HPDE6-E6E7 (cell line): ENCODE data around the gene ABHD12.
"Not testable (repeated sequence)": the region's sequence is repeated elsewhere in the genome, so short reads cannot be mapped to it uniquely, and the experiment has no call there.

ENCODE experiments used
- DNase-seq: peaks from one replicate; pipeline ENCODE4 v3.0.0; 2011; ENCODE audit warnings: missing footprints; ENCODE audit errors: extremely low spot score

The ABHD12 gene

DNA sequence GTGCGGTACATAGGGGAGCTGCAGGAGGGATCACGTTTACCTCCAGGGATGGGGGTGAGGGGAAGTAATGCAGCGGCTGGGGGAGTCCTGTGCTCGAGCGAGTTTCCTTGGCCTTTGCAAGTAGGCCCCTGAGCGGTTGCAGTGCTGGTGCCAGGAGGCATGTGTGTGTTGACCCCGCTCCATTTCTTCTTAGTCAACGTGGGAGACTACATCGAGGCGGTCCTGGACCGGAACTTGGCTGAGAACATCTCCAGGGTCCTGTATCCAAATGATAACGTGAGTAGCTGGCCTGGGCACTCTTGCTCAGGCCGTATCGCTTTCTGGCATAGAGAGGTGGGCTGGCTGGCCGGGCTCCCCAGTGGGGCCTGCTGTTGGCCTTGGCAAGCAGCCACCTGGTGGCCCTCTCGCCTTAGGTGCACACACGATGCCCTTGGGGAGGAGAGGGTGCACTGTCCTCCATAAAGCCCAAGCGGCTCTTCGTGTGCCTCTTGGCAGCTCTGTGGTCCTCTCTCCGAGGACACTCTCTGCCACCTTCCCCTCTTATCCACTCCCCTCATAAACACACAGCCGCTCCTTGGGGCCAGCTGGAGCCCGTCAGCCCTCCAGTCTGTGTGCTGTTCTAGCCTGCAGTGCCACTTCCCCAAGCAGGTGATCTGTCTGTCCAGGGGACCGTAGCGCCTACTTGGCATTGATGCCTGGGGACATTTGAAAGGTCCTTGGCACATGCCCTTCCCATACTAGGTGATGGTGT, 113.4 kb downstream of the ABHD12 start:
- no peak for DNase-seq

DNA sequence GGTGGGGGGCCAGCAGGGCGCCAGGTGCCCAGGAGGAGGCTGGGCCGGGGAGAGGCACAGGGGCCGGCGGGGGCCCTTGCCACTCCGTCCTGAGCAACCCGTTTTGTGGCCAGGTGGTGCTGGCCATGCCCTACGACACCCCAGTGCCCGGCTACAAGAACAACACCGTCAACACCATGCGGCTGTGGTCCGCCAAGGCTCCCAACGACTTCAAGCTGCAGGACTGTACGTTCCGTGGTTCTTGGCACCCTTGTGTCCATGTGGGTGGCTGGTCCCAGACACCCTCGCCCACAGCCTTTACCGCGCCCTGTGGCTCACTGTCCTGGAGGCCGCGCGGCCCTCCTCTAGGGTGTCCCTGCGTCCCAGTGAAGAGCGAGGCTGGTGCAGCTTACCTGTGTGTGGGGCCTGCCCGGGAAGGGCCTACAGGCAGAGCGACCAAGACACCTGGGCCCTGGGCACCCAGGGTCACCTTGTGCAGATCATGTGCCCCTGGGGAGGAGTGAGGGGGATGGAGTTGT, 114.0 kb downstream of the ABHD12 start:
- no peak for DNase-seq

DNA sequence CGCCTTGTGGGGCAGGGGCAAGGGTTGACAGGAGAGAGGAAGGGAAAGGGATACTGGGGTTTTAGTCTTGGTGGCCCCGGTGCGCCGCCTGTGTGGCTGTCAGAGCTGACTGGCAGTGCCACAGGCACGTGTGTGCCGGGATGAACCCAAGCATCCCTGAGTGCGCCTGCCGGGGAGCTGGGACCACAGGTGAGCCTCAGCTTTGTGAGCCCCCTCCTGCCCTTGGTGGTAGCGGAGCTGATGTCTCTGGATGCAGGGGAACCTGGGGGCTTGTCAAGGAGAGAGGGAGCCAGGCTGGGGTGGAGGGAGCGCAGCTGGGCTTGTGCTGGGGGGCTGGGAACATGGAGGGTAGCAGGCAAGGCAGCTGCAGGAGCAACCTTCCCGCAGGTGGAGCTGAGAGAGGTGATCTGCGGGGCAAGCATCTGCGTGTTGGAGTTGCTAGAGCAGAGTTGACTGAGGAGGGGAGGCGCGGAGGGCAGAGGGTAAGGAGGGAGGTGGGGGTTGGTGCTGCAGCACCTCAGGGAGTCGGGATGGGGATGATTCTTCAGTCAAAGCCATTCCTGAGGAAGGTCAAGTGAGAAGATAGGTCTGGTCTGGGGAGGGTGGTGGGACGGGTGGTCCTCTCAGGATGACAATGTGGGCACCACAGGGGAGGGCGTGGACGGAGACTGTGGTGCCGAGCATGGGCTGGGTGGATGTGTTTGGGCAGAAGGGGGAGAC, 114.7 kb downstream of the ABHD12 start:
- no peak for DNase-seq

DNA sequence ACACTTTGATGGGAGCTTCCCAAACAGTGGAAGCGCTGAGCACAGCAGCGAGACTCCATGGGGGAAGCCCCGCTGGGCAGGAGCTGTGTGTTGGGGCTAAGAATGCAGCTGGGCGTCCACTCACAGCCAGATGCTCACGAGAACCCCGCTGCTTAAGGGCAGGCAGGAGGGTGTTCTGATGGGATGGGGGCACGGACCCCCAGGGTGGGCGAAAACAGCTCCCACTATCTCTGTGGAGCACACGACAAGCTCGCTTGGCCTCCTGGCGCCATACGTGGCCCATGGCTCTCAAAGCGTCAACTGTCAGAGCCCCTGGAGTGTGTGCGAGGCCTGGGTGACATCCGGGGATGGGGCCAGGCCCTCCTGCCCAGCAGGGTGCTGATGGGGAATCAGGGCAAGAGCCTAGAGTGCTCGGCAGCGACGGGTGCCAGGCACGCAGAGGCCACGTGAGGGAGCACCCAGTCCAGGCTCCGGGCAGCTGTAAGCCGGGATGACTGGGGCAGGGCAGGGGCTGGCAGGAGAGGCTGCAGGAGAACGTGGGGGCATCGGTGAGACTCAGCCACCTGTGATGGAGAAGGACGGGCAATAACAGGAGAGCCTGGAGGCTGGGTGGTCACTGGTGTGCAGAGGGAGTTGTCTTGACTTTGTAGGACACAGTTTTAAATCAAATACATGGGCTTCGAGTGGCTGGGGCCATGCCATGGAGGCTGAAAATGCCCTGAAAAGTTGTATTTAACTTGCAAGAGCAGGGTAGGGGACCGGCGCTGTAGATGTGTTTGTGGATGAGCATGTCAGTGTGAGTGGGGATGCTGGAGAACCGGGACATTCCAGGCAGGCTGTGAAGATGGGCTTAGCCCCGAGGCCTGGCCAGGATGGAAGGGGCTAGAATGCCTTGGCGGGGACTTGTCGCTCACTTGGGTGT, 115.5 kb downstream of the ABHD12 start:
- DNase-seq: no peak

DNA sequence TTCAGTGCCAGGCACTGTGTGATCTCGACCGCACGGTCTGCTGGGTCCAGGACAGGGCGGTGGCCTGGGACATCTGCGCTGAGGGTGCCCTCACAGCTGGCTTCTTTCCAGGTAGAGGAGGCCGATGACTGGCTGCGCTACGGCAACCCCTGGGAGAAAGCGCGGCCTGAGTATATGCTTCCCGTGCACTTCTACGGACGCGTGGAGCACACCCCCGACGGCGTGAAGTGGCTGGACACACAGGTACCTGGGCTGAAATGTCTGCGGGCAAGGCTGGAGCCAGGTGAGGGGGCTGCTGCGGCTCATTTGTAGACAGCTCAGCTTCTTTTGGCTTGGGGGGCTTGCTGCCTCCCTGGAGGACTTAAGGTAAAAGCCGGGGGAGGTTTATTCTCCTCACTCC, 116.2 kb downstream of the ABHD12 start:
- no peak for DNase-seq

DNA sequence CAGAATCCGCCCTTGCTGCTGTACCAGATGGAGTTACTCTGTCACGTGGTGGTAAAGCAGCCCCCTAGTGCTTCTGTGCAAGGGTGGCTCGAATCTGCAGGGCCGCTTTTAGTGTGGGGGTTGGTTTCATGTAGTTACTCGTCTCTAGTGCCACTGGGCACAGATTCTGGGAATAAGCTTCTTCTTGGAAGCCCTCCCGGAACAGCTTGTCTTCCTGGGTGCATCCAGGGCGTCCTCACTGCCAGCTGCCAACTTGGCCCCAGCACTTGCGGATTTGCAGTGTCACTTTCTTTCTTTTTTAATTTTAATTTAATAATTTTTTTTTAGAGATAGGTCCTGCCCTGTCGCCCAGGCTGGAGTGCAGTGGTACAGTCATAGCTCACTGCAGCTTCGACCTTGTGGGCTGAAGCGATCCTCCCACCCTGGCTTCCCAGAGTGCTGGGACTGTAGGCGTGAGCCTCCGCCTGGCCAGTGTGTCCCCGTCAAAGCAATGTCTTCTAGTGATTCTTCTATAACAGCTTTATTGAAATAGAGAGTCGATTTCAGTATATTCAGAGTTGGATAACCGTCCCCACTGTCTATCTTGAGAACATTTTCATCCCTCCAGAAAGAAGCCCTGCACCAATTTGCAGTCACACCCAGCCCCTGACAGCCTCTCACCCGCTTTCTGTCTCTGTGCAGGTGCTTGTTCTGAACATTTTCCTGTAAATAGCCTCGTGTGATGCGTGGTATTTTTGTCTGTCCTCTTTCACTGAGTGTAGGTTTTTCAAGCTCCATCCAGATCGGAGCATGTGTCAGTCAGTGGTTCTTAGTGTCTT, 116.9 kb downstream of the ABHD12 start:
- DNase-seq: no peak

DNA sequence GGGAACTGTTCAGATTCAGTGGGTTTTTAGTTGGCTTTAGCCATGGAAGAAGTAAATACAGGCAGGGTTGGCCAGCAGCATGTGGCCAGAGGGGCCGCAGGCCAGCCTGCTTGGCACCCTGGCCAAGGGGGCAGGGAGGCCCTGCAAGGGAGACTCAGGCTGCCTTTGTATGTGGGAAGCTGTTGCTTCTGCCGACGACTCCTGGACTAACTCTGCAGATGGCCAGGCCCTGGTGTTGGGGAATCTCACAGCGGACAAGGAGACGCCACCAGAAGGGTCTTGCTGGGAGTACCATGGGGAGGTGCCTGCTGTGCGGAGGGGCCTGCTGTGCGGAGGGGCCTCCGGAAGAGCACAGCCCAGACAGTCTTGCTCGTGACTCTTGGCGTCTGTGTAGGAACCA, 117.6 kb downstream of the ABHD12 start:
- DNase-seq: no peak

DNA sequence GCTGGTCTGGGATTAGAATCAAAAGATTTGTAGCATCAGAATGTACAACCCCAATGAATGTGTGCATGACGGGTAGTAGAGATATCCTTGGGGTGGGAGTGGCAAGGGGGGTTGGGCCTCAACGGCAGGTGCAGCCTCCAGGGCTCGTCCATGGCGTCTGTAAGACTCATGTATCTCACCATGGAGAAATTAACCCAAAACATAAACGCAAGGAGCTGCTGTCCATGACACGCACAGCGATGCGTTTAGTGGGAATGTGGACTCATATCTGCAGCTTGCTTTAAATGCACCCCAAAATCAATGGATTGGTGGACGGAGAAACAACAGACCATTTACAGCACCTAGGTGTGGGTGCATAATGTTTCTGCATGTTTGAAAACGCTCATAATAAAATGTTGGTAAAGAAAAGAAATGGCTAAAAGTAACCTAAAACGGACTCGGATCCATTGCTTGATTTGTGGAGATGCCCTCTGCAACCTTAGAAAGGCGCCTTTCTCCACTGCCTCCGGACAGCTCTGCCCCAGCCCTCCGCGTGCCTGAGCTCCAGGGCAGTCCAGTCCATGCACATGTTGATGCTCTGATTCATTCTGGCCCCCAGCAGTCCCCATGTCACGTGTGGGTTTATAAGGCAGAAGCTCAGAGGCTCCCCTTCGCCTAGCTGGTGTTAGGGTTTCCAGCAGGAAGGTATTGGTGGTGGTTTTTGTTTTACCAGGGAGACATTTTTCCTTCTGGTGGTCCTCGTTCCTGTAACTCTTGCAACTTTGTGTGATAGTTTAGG, 118.2 kb downstream of the ABHD12 start:
- no peak for DNase-seq

DNA sequence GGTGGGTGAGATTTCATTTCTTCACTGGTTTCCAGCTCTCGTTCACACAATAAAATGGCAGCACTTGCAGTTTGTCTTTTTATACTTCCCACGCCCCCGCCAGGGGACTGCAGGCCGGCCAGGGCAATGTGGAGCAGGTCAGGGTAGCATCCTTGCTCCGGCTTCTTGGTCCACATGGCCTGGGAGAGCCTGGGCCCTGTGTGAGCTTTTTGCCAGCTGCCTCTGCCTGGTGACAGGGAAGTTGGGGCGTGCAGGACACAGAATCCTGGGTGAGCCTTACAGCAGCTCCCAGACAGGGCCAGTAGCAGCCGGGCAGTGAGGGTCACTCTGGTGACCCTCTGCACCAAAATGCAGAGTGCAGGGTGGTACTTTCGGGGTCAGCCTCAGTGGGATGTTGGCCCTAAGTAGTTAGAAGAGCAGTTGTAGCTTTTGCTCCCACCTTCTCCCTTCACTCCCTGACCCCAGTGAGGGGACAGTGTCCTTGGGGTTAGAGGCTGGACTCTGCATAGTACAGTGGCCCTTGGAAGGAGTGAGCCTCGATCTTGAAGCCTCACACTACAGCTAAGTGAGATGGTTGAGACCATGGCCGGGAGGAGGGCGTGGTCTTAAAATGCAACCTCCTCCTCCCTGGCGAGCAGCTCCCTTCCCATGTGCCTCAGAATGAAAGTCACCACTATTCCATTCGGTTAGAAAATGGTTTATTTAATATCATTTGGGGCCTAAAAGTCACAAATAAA, 119.0 kb downstream of the ABHD12 start:
- no peak for DNase-seq

DNA sequence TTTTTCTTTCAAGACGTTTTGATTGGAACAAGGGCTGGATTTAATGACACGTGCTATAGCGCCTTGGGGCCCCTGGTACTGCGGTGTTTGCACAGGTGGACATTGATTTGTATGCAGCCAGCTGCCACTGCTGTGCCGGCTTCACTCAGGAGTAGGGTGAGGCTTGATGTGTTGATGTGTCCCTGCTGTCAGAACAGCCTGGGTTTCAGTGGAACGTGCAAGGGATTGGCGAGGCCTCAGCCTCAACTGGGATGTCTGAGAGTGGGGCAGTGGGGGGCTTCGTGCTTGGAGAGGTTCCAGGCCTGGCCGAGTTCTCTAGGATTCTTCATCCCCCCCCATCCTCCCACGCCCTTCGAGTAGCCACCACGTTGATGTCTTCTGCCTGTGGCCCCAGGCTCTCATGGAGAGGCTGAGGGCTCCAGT, 119.8 kb downstream of the ABHD12 start:
- DNase-seq: no peak

DNA sequence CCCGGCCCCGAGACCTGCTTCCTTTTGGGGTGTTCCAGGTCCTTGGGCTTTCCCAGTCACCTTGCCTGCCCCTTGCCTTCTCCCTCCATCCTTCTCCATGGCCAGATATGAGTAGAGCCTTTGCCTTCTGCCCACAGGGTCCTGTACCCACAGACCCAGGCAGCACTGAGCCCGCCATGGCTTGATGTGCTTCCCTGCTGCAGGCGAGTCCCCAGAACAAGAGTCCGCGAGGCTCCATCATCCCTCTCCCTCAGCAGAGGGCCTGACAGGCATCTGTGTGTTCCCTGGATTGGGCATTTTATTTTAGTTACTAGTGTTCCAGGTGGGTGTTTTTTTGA, 120.8 kb downstream of the ABHD12 start:
- DNase-seq: no peak

DNA sequence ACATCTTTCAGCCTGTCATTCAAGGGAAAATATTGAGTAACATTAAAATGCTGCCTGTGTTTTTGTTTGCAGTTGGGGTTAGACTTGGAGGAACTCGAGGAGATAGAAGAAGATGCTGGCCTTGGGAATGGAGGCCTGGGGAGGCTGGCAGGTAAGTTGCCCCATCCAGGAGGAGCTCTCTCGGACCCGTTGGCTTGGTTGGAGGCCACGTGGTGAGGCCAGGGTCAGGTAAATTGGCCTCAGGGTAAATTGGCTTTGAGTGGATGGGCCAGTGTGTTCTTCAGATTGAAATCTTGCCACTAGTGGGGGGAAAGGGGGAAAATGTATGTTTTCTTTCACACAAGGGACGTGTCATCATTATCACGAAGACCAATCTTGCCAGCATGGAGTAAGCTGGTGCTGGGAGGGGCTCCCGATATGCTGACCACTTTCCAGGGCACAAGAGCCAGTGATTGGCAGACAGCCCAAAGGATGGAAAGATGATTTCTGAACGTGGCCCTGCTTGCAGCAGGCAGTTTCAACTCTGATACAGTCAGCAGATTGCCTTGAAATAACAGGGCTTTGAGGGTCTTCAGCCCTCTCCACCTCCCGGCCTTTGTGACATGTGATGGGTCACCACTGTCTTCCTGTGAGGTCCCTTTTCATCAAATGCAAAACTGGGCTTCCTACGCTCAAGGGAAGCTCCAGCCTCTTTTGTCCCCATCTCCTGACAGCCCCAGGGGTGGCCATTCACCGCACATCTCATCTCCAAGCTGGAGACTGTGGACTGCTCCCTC, 121.4 kb downstream of the ABHD12 start:
- DNase-seq: no peak

DNA sequence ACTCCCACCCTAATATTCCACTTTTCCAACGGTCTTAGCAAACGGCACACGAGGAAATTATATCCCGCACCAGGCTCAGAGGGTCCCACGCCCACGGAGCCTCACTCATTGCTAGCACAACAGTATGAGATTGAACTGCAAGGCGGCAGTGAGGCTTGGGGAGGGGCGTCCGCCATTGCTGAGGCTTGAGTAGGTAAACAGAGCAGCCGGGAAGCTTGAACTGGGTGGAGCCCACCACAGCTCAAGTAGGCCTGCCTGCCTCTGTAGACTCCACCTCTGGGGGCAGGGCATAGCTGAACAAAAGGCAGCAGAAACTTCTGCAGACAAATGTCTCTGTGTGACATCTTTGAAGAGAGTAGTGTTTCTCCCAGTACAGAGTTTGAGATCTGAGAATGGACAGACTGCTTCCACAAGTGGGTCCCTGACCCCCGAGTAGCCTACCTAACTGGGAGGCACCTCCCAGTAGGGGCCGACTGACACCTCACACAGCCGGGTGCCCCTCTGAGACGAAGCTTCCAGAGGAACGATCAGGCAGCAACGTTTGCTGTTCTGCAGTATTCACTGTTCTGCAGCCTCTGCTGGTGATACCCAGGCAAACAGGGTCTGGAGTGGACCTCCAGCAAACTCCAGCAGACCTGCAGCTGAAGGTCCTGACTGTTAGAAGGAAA, 129.7 kb downstream of the ABHD12 start:
- not testable (repeated sequence) for DNase-seq

DNA sequence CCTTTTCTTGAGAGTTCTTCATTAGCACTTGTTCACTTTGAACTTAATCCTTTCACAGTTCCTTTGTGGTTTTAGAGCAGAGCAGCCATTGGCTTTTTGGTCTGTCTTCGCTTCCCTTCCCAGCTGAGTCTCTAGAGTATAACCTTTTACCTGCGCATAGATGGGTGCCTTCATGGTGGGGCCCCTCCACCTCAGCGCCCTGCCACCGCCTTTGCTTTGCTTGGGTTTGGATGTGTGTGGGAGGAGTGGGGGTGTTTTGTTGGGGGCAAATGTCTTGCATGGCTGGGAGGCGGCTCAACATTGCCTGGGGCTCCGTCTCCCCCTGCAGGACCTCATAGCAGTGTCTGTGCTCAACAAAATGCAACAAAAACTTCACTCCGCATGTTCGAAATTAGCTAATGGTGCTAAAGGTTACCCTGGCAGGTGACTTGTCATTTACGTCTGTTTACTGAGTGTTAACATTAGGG, 130.8 kb downstream of the ABHD12 start:
- DNase-seq: no peak

DNA sequence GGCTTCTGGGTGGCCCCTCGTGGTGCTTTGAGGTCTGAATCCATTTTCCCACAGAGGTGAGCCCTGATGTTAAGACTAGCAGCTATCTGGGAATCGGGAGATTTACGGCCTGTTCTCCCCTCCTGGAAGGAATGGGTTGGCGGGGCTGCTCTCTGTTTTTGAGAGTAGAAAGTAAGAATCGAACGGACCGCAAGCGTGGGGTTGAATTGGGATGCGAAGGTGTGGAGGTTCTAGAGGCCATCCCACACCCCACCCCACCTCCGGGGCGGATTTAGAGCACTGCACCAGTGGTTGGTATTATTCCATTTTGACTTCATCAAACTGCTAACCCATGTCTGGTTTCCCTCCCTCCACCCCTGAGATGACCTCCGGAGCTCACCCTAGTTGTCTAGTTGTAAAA, 131.3 kb downstream of the ABHD12 start:
- DNase-seq: no peak

DNA sequence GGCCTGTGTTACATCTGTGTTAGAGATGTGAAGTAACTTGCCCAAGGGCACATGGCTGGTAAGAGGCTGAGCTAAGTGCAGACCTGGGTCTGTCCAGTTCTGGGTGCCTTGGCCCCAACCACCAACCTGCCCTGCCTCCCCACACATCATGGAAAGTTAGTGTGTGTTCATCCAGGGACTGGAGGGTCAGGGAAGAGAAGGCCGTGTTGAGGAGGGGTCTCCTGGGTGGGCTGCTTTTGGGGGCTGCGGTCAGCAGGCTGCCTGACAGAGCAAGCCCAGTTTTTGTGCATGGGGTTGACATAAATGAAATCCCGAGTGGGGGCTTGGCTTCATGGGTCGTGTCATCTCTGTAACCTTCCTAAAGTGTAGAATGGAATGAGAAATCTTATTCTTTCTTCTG, 131.8 kb downstream of the ABHD12 start:
- DNase-seq: no peak

DNA sequence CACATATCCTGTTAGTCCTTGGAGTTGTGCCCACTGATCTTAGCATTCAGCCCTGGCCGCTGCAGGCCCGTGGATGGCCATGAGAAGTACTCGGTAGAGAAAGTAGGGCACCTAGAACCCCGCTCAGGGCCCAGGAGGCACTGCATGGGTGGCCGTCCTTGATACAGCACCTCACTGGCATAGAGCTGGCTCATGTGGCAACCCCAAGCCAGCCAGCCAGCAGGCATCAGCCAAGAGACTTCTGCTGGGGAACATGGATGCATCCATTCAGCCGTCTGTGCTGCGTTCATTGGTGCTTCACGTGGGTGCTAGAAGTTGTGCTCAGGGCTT, 132.2 kb downstream of the ABHD12 start:
- no peak for DNase-seq

DNA sequence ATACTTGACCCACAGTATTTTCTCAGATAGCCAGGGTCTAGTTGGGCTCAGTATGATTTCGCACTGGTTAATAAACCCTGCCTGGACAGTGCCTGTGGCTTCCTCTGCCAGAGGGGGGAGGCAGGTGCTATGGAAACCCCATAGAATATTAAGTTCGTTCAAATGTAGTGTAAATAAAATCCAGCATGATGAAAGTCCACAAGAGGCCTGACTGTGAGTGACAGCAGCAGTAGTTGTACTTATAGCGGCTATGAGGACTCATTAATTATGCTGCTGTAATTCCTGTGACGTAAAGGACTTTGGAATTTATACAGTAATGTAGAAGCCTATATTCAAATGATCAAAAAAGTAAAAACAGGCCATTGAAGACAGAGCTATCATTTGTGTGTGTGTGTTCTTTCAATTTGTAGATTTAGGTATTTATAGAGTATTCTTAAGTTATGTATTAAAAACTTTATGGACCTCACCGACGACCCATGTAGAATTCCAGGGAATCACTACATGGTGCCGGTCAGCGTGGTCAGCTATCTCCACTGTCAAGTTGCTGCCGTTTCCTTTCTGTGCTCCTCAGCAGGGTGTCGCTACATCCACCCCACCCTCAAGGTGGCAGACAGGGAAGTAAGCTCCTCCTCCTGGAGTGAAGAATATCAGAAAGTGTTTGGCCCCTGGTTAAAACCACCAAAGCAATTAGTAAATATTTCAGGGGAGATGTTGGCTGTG, 132.7 kb downstream of the ABHD12 start:
- no peak for DNase-seq
